ENCODE results near the gene OSBPL2. TPM values are rescaled to one million over a fixed set of nuclear protein-coding genes. Genes with fewer than 3 reads are reported as not detected.

OSBPL2 gene
- polyA plus RNA-seq, 1 donor (not counting 4 experiments of a cell fraction or from before 2014, with no cell fraction given) = 15.9 TPM

GRCh38 chr20:62253398-62253797 lies 15.1 kb downstream of the OSBPL2 start:
- H3K27ac ChIP-seq (ENCODE audit: control insufficient read depth, insufficient read depth, low read length) = no peak overlapping the region
- H3K27me3 ChIP-seq (ENCODE audit: control insufficient read depth, extremely low read depth, insufficient read depth, low read length) = no peaks in the 10 kb centered on the region
- H3K4me1 ChIP-seq (ENCODE audit: control insufficient read depth, extremely low read depth, insufficient read depth, low read length) = peaks cover 3% of the 10 kb centered on the region
- no peaks in the 10 kb centered on the region for H3K9me3 ChIP-seq (ENCODE audit: control insufficient read depth, low read depth, low read length)
- peaks cover 10 to 26% of the 10 kb centered on the region in 2 experiments for H3K36me3 ChIP-seq (ENCODE audit: control insufficient read depth in 2 of 2, extremely low read depth in 1 of 2, insufficient read depth in 2 of 2, low read length in 2 of 2)
- peaks cover 51% of the 10 kb centered on the region for H3K79me2 ChIP-seq (ENCODE audit: control insufficient read depth, insufficient read depth, low read length)
- no peak overlapping the region for H2AFZ ChIP-seq (ENCODE audit: control insufficient read depth, low read length)
- H3K9ac ChIP-seq (ENCODE audit: control insufficient read depth, extremely low read depth, insufficient read depth, low read length) = no peak overlapping the region
- dilution Hi-C loops (cut with MboI; ENCODE audit: extremely low pct_ligation_motif_present, low sequenced_read_pairs) = no loop called here
- H4K20me1 ChIP-seq (ENCODE audit: control insufficient read depth, extremely low read depth, insufficient read depth, low read length) = peaks cover 18% of the 10 kb centered on the region
- H3K4me3 ChIP-seq (ENCODE audit: control insufficient read depth in 2 of 3, extremely low read depth in 1 of 3, insufficient read depth in 2 of 3, low read depth in 1 of 3, low read length in 3 of 3) = no peak overlapping the region
- H3K9me1 ChIP-seq (ENCODE audit: control insufficient read depth, extremely low read depth, insufficient read depth, low read length) = no peaks in the 10 kb centered on the region
- FAIRE-seq = no peak
- TF ChIP-seq CTCF (optimal IDR thresholded peaks at IDR 0.05 in 1 of 3, IDR thresholded peaks at IDR 0.05 in 1 of 3, conservative IDR thresholded peaks at IDR 0.05 in 1 of 3; ENCODE audit: extremely low read depth in 1 of 3, insufficient read depth in 2 of 3, low read length in 3 of 3) = no peak
- no peak for TF ChIP-seq EZH2 (IDR thresholded peaks at IDR 0.05; ENCODE audit: low read length)
- DNase-seq (ENCODE audit: low read depth, low spot score) = no peak
- H3K4me2 ChIP-seq (ENCODE audit: control insufficient read depth, extremely low read depth, insufficient read depth, low read depth, low read length) = no peak overlapping the region

- Histone ChIP-seq H3K4me2 (ENCODE audit: control insufficient read depth, extremely low read depth, insufficient read depth, low read depth, low read length) (no peak overlapping the region), H3K9me1 (ENCODE audit: control insufficient read depth, extremely low read depth, insufficient read depth, low read length) (no peaks in the 10 kb centered on the region), H3K9me3 (ENCODE audit: control insufficient read depth, low read depth, low read length) (no peaks in the 10 kb centered on the region), H4K20me1 (ENCODE audit: control insufficient read depth, extremely low read depth, insufficient read depth, low read length) (peaks cover 18% of the 10 kb centered on the region), H3K79me2 (ENCODE audit: control insufficient read depth, insufficient read depth, low read length) (peaks cover 45% of the 10 kb centered on the region), H3K9ac (ENCODE audit: control insufficient read depth, extremely low read depth, insufficient read depth, low read length) (no peak overlapping the region), H3K36me3 (ENCODE audit: control insufficient read depth in 2 of 2, extremely low read depth in 1 of 2, insufficient read depth in 2 of 2, low read length in 2 of 2) (peaks cover 10 to 29% of the 10 kb centered on the region in 2 experiments), H3K27ac (ENCODE audit: control insufficient read depth, insufficient read depth, low read length) (no peak overlapping the region), H2AFZ (ENCODE audit: control insufficient read depth, low read length) (no peak overlapping the region), H3K4me1 (ENCODE audit: control insufficient read depth, extremely low read depth, insufficient read depth, low read length) (peaks cover 3% of the 10 kb centered on the region), H3K27me3 (ENCODE audit: control insufficient read depth, extremely low read depth, insufficient read depth, low read length) (no peaks in the 10 kb centered on the region), H3K4me3 (ENCODE audit: control insufficient read depth in 2 of 3, extremely low read depth in 1 of 3, insufficient read depth in 2 of 3, low read depth in 1 of 3, low read length in 3 of 3) (no peak overlapping the region)
- TF ChIP-seq EZH2 (IDR thresholded peaks at IDR 0.05; ENCODE audit: low read length) (no peak), CTCF (optimal IDR thresholded peaks at IDR 0.05 in 1 of 3, IDR thresholded peaks at IDR 0.05 in 1 of 3, conservative IDR thresholded peaks at IDR 0.05 in 1 of 3; ENCODE audit: extremely low read depth in 1 of 3, insufficient read depth in 2 of 3, low read length in 3 of 3) (no peak)
- dilution Hi-C loops (cut with MboI; ENCODE audit: extremely low pct_ligation_motif_present, low sequenced_read_pairs) = no loop called here
- FAIRE-seq (no peak), DNase-seq (ENCODE audit: low read depth, low spot score) (no peak)
Observed at GRCh38 chr20:62254021-62254724, 15.9 kb downstream of the OSBPL2 start.

Measured in keratinocyte (primary cell).